HEK293T (cell line): ENCODE results near the gene SMIM44.

Source experiments
- CTCF ChIA-PET: fragments of 350-600 bp; formaldehyde crosslinking; extraction: SDS; loops from one replicate; lab custom pipeline; 2021; ENCODE audit warnings: antibody characterized with exemption, inconsistent platforms; lab: Yijun Ruan, JAX
- POLR2A ChIA-PET: fragments of 350-600 bp; formaldehyde crosslinking; extraction: SDS; loops from one replicate; lab custom pipeline; 2020; ENCODE audit warnings: antibody characterized with exemption, inconsistent platforms; lab: Yijun Ruan, JAX
- DNase-seq: peaks from one replicate; pipeline ENCODE4 v3.0.0; 2012; ENCODE audit warnings: mixed read lengths; ENCODE audit errors: extremely low spot score
- ARNT ChIP-seq: fragments of 450-650 bp; IDR thresholded peaks from 2 replicates; pipeline ENCODE4 v1.6.1; 2017; ENCODE audit warnings: mild to moderate bottlenecking
- BHLHE40 ChIP-seq: fragments of 450-650 bp; IDR thresholded peaks from 2 replicates; pipeline ENCODE4 v1.6.1; 2016; ENCODE audit warnings: mild to moderate bottlenecking, moderate library complexity, borderline replicate concordance
- CTBP1 ChIP-seq: fragments of 450-650 bp; IDR thresholded peaks from 2 replicates; pipeline ENCODE4 v1.6.1; 2016; ENCODE audit warnings: borderline replicate concordance
- ELF4 ChIP-seq: fragments of 450-650 bp; IDR thresholded peaks from 2 replicates; pipeline ENCODE4 v1.6.1; 2017; ENCODE audit warnings: antibody characterized with exemption
- FOXA1 ChIP-seq: fragments of 450-650 bp; IDR thresholded peaks from 2 replicates; pipeline ENCODE4 v1.6.1; 2016; ENCODE audit warnings: mild to moderate bottlenecking
- FOXK2 ChIP-seq: fragments of 450-650 bp; IDR thresholded peaks from 2 replicates; pipeline ENCODE4 v1.6.1; 2016; ENCODE audit warnings: mild to moderate bottlenecking
- FOXM1 ChIP-seq: fragments of 450-650 bp; IDR thresholded peaks from 2 replicates; pipeline ENCODE4 v1.6.1; 2017; ENCODE audit warnings: mild to moderate bottlenecking, borderline replicate concordance
- HDGF ChIP-seq: fragments of 450-650 bp; IDR thresholded peaks from 2 replicates; pipeline ENCODE4 v1.6.1; 2017; ENCODE audit warnings: antibody characterized with exemption, borderline replicate concordance
- L3MBTL2 ChIP-seq: fragments of 450-650 bp; conservative IDR thresholded peaks from 2 replicates; pipeline ENCODE4 v1.6.1; 2016; ENCODE audit warnings: mild to moderate bottlenecking
- LEF1 ChIP-seq: fragments of 450-650 bp; IDR thresholded peaks from 2 replicates; pipeline ENCODE4 v1.6.1; 2017; ENCODE audit warnings: mild to moderate bottlenecking, borderline replicate concordance
- NFRKB ChIP-seq: fragments of 450-650 bp; IDR thresholded peaks from 2 replicates; pipeline ENCODE4 v1.6.1; 2016; ENCODE audit warnings: mild to moderate bottlenecking, moderate library complexity
- SP1 ChIP-seq: fragments of 450-650 bp; IDR thresholded peaks from 2 replicates; pipeline ENCODE4 v1.6.1; 2017
- SUZ12 ChIP-seq: fragments of 450-650 bp; IDR thresholded peaks from 2 replicates; pipeline ENCODE4 v1.6.1; 2016; ENCODE audit warnings: mild to moderate bottlenecking
- TARDBP ChIP-seq: fragments of 450-650 bp; IDR thresholded peaks from 2 replicates; pipeline ENCODE4 v1.6.1; 2016
- ZNF384 ChIP-seq: fragments of 450-650 bp; IDR thresholded peaks from 2 replicates; pipeline ENCODE4 v1.6.1; 2016
- TF ChIP-seq, protein P1 (sequence below): fragments of 450-650 bp; IDR thresholded peaks from 2 replicates; pipeline ENCODE4 v1.6.1; 2016

The SMIM44 gene

DNA sequence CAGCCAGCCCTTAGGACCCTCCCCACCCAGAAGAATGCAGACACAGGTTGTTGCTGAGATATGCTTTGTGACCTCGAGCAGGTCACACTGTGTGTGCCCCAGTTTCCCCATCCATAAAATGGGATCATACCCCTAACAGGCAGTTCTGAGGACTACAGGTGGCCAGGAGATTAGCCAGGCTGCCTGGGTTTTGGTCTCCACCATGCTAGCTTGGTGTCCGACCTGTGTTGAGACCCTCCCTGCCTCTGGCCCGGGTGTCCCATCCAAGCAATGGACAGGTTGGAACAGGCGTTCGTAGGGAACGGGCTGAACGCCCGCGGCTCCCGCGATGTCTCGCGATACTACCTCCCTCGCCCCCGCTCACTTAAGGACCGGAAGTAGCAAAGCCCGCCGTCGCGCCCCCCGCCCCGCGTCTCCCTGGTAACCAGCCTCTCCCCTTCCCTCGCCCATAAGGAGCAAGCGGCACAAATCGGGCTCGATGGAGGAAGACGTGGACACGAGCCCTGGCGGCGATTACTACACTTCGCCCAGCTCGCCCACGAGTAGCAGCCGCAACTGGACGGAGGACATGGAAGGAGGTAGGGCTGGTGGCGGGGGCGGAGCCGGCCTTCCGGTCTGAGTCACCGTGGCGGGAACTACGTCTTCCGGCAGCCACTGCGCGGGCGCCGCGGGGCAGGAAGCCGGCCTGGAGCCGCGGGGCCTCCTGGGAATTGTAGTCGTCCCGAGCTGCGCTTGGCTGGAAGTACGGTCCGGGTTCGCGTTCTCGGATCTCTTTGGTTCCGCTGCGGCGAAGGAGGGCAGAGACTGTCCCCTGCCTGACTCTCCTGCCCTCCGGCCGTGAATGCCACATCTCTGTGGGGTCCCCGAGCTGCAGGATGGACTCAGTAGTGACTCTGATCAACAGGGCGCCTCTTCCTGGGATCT lies 48.3 kb downstream of the SMIM44 start:
- ChIA-PET POLR2A (interaction anchor here (1.1 kb wide), 1 partner anchor 82 kb away, joined by 4 read pairs; no protein-coding TSS in a partner anchor), CTCF (no interaction called here)
- DNase-seq, result peak; percentile 98
- no peak for TF ChIP-seq HDGF
- TF ChIP-seq ZNF384, result no peak
- peak; percentile 93 for TF ChIP-seq SUZ12
- TF ChIP-seq L3MBTL2, result peak; percentile 86
- no peak for TF ChIP-seq TARDBP
- no peak for TF ChIP-seq SP1
- no peak for TF ChIP-seq BHLHE40
- no peak for TF ChIP-seq FOXK2
- TF ChIP-seq FOXM1, result no peak
- TF ChIP-seq CTBP1, result peak; percentile 63
- TF ChIP-seq, protein P1, sequence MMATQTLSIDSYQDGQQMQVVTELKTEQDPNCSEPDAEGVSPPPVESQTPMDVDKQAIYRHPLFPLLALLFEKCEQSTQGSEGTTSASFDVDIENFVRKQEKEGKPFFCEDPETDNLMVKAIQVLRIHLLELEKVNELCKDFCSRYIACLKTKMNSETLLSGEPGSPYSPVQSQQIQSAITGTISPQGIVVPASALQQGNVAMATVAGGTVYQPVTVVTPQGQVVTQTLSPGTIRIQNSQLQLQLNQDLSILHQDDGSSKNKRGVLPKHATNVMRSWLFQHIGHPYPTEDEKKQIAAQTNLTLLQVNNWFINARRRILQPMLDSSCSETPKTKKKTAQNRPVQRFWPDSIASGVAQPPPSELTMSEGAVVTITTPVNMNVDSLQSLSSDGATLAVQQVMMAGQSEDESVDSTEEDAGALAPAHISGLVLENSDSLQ, result no peak
- peak; percentile 83 for TF ChIP-seq ELF4
- TF ChIP-seq FOXA1, result no peak
- TF ChIP-seq LEF1, result no peak
- no peak for TF ChIP-seq ARNT
- no peak for TF ChIP-seq NFRKB

DNA sequence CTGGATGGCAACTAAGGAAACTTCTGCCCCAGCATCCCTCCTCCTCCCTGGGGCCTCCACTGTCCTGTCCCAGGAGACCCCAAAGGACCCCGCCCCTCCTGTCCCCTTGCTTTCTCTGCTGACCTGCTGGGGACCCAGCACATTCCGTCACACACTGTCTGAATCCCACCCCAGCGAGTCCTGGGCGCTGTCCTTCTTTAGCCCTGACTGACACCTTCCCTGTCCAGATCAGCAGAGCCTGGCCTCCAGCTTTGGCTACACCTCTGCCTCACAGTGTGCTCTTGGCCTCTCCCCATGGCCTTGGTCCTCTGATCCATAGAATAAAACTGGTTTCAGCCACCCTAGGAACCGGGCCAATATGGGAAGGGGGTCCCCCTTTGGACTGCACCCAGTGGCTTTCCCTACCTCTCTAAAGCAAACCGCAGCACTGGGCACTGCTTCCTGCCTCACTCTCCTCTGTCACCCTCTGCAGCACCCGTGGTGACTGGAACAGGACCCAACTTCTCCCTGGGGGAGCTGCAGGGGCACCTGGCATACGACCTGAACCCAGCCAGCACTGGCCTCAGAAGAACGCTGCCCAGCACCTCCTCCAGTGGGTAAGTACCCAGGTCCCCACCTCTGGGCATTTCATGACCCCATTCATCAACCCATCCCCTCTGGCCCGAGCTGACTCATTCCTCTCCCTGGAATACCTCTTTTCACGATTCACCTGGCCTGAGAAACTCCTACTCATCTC lies 49.3 kb downstream of the SMIM44 start:
- TF ChIP-seq TARDBP (no peak), LEF1 (no peak), ARNT (no peak), L3MBTL2 (no peak), ELF4 (no peak), ZNF384 (no peak), SP1 (no peak), FOXA1 (no peak), CTBP1 (no peak), HDGF (no peak), FOXM1 (no peak), SUZ12 (no peak), NFRKB (no peak), FOXK2 (no peak), BHLHE40 (no peak)
- TF ChIP-seq, protein P1, result no peak
- ChIA-PET CTCF (interaction anchor here (1.2 kb wide), 1 partner anchor 99 kb away, joined by 3 read pairs; no protein-coding TSS in a partner anchor), POLR2A (interaction anchor here (1.0 to 1.1 kb wide), 2 partner anchors 12 to 81 kb away, joined by 3 to 4 read pairs; no protein-coding TSS in a partner anchor)
- DNase-seq, result no peak

DNA sequence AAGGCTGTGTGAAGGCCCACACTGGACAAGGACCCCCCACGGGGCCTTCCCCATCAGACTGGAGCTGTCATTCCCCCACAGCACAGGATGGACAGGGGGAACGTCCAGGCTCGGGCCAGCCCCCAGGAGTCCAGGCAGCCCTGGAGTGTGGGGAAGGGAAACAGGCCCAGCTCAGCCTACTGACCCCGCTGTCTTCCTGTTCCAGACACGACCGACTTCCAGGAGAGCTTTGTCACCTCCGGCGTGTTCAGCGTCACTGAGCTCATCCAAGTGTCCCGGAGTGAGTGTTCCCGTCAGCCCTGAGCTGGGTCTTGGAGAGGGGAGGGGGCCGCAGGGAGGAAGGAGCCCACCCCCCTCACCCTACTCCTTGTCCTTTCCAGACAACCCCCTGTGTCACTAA lies 49.9 kb downstream of the SMIM44 start:
- CTCF ChIA-PET, result interaction anchor here (1.2 kb wide), 1 partner anchor 98 kb away, joined by 3 read pairs; no protein-coding TSS in a partner anchor
- DNase-seq, result no peak
- POLR2A ChIA-PET, result interaction anchor here (1.0 kb wide), 1 partner anchor 12 kb away, joined by 3 read pairs; no protein-coding TSS in a partner anchor

More for the DNA sequence above, 49.9 kb downstream of the SMIM44 start:
- TF ChIP-seq L3MBTL2 (no peak), FOXM1 (no peak), BHLHE40 (no peak), TARDBP (no peak), CTBP1 (no peak), HDGF (no peak), SP1 (no peak), NFRKB (no peak), LEF1 (no peak), ZNF384 (no peak), ARNT (no peak), FOXK2 (no peak), FOXA1 (no peak), SUZ12 (no peak), ELF4 (no peak)
- TF ChIP-seq, protein P1, result no peak
